Ishikawa (cell line): ENCODE data around the gene OLIG1.

Source experiments
- EP300 ChIP-seq: IDR thresholded peaks from 2 replicates; pipeline ENCODE4 v1.6.1; 2012; ENCODE audit warnings: borderline replicate concordance
- TF ChIP-seq, protein P1 (sequence below): IDR thresholded peaks from 2 replicates; pipeline ENCODE4 v1.6.1; 2012

DNA sequence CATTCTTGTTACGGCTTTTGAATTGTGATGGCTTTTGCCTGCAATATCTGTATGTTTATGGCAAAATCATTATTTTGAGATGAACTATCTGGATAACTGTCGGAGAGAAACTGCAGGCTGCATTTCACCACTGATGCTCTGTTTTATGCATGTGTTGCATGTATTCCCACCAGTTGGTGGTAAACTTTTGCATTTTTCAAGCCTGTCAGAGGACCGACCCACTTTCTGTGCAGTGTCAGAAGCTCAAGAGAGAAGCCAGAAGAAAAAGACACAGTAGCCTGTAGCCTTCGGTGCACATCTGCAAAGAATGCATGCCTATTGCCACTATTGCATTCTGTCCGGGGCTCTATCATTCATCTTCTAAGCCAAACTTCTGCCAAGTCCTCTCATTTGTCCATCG, 41.6 kb downstream of the OLIG1 start:
- TF ChIP-seq EP300, result no peak
- TF ChIP-seq, protein P1, sequence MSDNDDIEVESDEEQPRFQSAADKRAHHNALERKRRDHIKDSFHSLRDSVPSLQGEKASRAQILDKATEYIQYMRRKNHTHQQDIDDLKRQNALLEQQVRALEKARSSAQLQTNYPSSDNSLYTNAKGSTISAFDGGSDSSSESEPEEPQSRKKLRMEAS, result no peak
